ENCODE data around the gene MRI1. TPM values are rescaled to one million over a fixed set of nuclear protein-coding genes. Genes with fewer than 3 reads are reported as not detected.

Gene MRI1
- polyA plus RNA-seq, 2 of the 4 experiments (the other 2 are of a cell fraction) = 12.6 to 16.2 TPM

DNA sequence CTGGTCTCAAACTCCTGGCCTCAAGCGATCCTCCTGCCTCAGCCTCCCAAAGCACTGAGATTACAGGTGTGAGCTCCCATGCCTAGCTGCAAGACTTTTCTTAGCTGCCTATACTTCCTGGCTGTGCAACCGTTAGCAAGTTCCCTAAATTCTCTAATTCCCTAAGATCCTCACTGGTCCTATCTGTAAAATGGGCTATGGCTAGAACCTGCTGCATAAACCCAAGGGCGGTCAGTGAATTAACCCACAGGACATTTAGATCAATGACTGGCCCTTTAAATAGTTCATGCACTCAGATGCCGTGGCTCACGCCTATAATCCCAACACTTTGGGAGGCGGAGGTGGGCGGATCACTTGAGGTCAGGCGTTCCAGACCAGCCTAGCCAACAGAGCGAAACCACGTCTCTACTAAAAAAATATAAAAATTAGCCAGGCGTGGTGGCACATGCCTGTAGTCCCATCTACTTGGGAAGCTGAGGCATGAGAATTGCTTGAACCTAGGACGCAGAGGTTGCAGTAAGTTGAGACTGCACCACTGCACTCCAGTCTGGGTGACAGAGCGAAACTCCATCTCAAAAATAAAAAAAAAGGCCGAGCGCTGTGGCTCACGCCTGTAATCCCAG, 5.8 kb downstream of the MRI1 start:
- TF ChIP-seq, protein P1, sequence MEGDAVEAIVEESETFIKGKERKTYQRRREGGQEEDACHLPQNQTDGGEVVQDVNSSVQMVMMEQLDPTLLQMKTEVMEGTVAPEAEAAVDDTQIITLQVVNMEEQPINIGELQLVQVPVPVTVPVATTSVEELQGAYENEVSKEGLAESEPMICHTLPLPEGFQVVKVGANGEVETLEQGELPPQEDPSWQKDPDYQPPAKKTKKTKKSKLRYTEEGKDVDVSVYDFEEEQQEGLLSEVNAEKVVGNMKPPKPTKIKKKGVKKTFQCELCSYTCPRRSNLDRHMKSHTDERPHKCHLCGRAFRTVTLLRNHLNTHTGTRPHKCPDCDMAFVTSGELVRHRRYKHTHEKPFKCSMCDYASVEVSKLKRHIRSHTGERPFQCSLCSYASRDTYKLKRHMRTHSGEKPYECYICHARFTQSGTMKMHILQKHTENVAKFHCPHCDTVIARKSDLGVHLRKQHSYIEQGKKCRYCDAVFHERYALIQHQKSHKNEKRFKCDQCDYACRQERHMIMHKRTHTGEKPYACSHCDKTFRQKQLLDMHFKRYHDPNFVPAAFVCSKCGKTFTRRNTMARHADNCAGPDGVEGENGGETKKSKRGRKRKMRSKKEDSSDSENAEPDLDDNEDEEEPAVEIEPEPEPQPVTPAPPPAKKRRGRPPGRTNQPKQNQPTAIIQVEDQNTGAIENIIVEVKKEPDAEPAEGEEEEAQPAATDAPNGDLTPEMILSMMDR (IDR thresholded peaks at IDR 0.05) = no peak
- TF ChIP-seq ZC3H11A (IDR thresholded peaks at IDR 0.05) (no peak), RARB (CRISPR knock-in tag; IDR thresholded peaks at IDR 0.05) (no peak), FOSL2 (IDR thresholded peaks at IDR 0.05) (no peak), FOSL2 (CRISPR knock-in tag; IDR thresholded peaks at IDR 0.05) (no peak), KDM5A (IDR thresholded peaks at IDR 0.05) (no peak), RCOR1 (IDR thresholded peaks at IDR 0.05; ENCODE audit: low read depth, low read length) (no peak), KDM1A (IDR thresholded peaks at IDR 0.05; ENCODE audit: low read depth) (0 out of 2 replicates have a peak, but pooled peaks have one; percentile 23)
- TF ChIP-seq, protein P2, sequence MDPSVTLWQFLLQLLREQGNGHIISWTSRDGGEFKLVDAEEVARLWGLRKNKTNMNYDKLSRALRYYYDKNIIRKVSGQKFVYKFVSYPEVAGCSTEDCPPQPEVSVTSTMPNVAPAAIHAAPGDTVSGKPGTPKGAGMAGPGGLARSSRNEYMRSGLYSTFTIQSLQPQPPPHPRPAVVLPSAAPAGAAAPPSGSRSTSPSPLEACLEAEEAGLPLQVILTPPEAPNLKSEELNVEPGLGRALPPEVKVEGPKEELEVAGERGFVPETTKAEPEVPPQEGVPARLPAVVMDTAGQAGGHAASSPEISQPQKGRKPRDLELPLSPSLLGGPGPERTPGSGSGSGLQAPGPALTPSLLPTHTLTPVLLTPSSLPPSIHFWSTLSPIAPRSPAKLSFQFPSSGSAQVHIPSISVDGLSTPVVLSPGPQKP (IDR thresholded peaks at IDR 0.05; ENCODE audit: low read depth, low read length) = no peak
- DNase-seq (ENCODE audit: low read depth in 1 of 2, low spot score in 1 of 2) (no peak), ATAC-seq (no peak), FAIRE-seq (no peak)
- Histone ChIP-seq H3K4me2 (no peak overlapping the region), H3K4me3 (no peak overlapping the region), H3K27ac (no peak overlapping the region), H3K9me3 (no peaks in the 10 kb centered on the region), H3K4me1 (peaks cover 13% of the 10 kb centered on the region; the same call in 2 of the 3 replicates)
- ChIA-PET CTCF (no interaction called here), POLR2A (interaction anchor here (0.7 kb wide), 1 partner anchor 55 kb away, joined by 3 read pairs; no protein-coding TSS in a partner anchor)
- 86% methylated on average over 16 of the region's 16 CpGs for WGBS (ENCODE audit: missing lambda C conversion rate)

DNA sequence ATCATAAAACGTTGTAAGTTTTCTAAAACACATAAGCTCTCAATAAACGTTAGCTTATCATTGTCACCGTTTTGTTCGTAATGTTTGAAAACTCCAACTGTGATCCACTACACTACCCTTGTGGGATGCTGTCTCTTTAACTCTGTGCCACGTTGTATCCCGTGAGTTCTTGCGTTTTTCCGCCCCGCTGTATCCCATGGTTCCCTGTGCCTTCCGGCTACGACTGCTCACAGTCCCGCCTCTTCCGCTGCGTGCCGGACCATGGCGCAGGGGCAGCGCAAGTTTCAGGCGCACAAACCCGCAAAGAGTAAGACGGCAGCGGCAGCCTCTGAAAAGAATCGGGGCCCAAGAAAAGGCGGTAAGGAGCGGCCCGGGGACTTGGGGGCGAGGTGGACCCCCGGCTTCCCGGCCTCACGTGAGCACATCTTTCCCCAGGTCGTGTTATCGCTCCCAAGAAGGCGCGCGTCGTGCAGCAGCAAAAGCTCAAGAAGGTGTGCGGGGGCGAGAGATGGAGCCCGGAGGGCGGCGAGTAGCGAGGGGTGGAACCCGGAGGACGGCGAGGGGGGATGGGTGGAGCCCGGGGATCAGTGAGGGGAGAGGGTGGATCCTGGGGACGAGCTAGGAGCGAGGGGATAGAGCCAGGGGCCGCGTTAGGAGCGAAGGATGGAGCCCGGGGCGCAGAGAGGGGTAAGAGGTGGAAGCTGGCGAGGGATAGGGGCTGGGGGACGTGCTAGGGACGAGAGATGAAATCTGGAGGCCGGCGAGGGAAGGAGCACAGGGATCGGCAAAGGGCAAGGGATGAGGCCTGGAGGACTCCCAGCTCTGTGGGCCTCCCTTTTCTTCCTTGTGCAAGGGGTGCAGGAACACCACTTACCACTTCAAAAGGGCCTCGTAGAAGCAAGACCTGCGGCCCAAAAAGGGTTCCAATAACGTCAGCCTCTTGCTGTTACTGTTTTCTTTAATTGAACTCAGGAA, 10.2 kb downstream of the MRI1 start, which contains the start of gene C19orf53:
C19orf53 (plus strand) TSS at position 240 of the 975 bp plus-strand sequence; CDS start at position 262, 22 bp downstream.
- Histone ChIP-seq H3K4me3 (peak within 1 kb of the TSS; percentile 94), H3K9me3 (no peaks in the 10 kb centered on the region), H3K4me1 (peaks cover 10% of the 10 kb centered on the region; the same call in 2 of the 3 replicates), H3K4me2 (peak within 1 kb of the TSS; percentile 97), H3K27ac (peak within 1 kb of the TSS; percentile 91 to 98)
- FAIRE-seq (no peak), ATAC-seq (peak; percentile 99 to 100), DNase-seq (ENCODE audit: low read depth in 1 of 2, low spot score in 1 of 2) (peak; percentile 85 to 88)
- WGBS (ENCODE audit: missing lambda C conversion rate) = under 1% methylated on average over 38 of the region's 61 CpGs
- CTCF ChIA-PET = interaction anchor here (0.6 to 2.6 kb wide), 7 partner anchors 10 to 186 kb away, joined by 3 to 15 read pairs (median 3); no protein-coding TSS in a partner anchor
- POLR2A ChIA-PET = interaction anchor here (0.5 to 2.5 kb wide), 3 partner anchors 21 to 45 kb away, joined by 3 to 12 read pairs (median 9); partner anchors contain the start of gene ZSWIM4
- TF ChIP-seq HDAC2 (IDR thresholded peaks at IDR 0.05) = no peak
- no peak for TF ChIP-seq ZFP36 (IDR thresholded peaks at IDR 0.05; ENCODE audit: borderline replicate concordance, partially characterized antibody)
- TF ChIP-seq CBX2 (IDR thresholded peaks at IDR 0.05; ENCODE audit: borderline replicate concordance, low read depth) = no peak
- no peak for TF ChIP-seq BHLHE40 (IDR thresholded peaks at IDR 0.05; ENCODE audit: low read depth, low read length)
- TF ChIP-seq, protein P3, sequence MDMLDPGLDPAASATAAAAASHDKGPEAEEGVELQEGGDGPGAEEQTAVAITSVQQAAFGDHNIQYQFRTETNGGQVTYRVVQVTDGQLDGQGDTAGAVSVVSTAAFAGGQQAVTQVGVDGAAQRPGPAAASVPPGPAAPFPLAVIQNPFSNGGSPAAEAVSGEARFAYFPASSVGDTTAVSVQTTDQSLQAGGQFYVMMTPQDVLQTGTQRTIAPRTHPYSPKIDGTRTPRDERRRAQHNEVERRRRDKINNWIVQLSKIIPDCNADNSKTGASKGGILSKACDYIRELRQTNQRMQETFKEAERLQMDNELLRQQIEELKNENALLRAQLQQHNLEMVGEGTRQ (IDR thresholded peaks at IDR 0.05) = no peak
- TF ChIP-seq GATA3 (IDR thresholded peaks at IDR 0.05; ENCODE audit: borderline replicate concordance) = no peak; the same call in 1 of the 2 replicates
- TF ChIP-seq, protein P4, sequence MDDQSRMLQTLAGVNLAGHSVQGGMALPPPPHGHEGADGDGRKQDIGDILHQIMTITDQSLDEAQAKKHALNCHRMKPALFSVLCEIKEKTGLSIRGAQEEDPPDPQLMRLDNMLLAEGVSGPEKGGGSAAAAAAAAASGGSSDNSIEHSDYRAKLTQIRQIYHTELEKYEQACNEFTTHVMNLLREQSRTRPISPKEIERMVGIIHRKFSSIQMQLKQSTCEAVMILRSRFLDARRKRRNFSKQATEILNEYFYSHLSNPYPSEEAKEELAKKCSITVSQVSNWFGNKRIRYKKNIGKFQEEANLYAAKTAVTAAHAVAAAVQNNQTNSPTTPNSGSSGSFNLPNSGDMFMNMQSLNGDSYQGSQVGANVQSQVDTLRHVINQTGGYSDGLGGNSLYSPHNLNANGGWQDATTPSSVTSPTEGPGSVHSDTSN (IDR thresholded peaks at IDR 0.05) = 0 out of 2 replicates have a peak, but pooled peaks have one; percentile 30
- no peak for TF ChIP-seq JUNB (IDR thresholded peaks at IDR 0.05)
- TF ChIP-seq HEYL (CRISPR knock-in tag; IDR thresholded peaks at IDR 0.05) = no peak
- no peak for TF ChIP-seq MAZ (IDR thresholded peaks at IDR 0.05; ENCODE audit: borderline replicate concordance, low read depth, low read length)
- TF ChIP-seq CEBPB (IDR thresholded peaks at IDR 0.05) = no peak
- no peak for TF ChIP-seq ZSCAN20 (CRISPR knock-in tag; IDR thresholded peaks at IDR 0.05)
- TF ChIP-seq CHD4 (IDR thresholded peaks at IDR 0.05; ENCODE audit: borderline replicate concordance) = no peak
- TF ChIP-seq MAFK (IDR thresholded peaks at IDR 0.05; ENCODE audit: partially characterized antibody) = no peak
- TF ChIP-seq TP53 (CRISPR knock-in tag; IDR thresholded peaks at IDR 0.05) = 0 out of 2 replicates have a peak, but pooled peaks have one; percentile 40
- TF ChIP-seq, protein P2 (IDR thresholded peaks at IDR 0.05; ENCODE audit: low read depth, low read length) = no peak
- TF ChIP-seq, protein P5, sequence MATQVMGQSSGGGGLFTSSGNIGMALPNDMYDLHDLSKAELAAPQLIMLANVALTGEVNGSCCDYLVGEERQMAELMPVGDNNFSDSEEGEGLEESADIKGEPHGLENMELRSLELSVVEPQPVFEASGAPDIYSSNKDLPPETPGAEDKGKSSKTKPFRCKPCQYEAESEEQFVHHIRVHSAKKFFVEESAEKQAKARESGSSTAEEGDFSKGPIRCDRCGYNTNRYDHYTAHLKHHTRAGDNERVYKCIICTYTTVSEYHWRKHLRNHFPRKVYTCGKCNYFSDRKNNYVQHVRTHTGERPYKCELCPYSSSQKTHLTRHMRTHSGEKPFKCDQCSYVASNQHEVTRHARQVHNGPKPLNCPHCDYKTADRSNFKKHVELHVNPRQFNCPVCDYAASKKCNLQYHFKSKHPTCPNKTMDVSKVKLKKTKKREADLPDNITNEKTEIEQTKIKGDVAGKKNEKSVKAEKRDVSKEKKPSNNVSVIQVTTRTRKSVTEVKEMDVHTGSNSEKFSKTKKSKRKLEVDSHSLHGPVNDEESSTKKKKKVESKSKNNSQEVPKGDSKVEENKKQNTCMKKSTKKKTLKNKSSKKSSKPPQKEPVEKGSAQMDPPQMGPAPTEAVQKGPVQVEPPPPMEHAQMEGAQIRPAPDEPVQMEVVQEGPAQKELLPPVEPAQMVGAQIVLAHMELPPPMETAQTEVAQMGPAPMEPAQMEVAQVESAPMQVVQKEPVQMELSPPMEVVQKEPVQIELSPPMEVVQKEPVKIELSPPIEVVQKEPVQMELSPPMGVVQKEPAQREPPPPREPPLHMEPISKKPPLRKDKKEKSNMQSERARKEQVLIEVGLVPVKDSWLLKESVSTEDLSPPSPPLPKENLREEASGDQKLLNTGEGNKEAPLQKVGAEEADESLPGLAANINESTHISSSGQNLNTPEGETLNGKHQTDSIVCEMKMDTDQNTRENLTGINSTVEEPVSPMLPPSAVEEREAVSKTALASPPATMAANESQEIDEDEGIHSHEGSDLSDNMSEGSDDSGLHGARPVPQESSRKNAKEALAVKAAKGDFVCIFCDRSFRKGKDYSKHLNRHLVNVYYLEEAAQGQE (IDR thresholded peaks at IDR 0.05) = no peak; the same call in 1 of the 2 replicates

Data from A549 (cell line).